Fibroblast of mammary gland (primary cell): Measurements from ENCODE around the gene NELL2.
"Not testable (repeated sequence)": the region's sequence is repeated elsewhere in the genome, so short reads cannot be mapped to it uniquely, and the experiment has no call there.

Experiments
- DNase-seq: peaks from one replicate; pipeline ENCODE4 v3.0.0-alpha.2; 2010; ENCODE audit warnings: low read depth
- H3K4me3 ChIP-seq: 2 replicates; pipeline ENCODE4 v1.5.1; 2011; ENCODE audit warnings: low read depth, mild to moderate bottlenecking, low read length, moderate library complexity; ENCODE audit not compliant: control insufficient read depth
- CTCF ChIP-seq: conservative IDR thresholded peaks from 2 replicates; pipeline ENCODE4 v1.5.1; 2011; ENCODE audit warnings: low read depth, low read length, inconsistent platforms; ENCODE audit not compliant: control insufficient read depth, insufficient read depth

Gene NELL2

DNA sequence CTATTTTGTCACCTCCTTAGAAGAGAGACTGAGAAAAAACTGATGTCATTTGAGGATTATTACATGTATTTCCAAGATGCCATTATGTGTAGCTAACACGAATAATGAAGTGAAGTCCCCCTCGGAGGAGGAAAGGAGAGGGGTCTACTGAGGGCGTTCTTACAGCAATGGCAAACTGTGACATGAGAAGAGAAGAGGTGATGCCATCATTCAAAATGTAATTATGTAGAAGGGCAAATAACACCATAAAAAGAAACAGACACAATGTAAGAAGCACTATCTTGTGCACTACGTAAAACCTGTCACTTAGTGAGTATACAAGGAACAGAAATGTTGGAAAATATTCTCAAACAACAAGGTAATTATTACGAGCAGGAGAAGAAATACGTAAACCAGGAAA lies 126.5 kb downstream of the NELL2 start:
- TF ChIP-seq CTCF, result no peak
- no peak for DNase-seq
- H3K4me3 ChIP-seq, result no peak overlapping the region

GRCh38 chr12:44748950-44749468 lies 127.1 kb downstream of the NELL2 start:
- TF ChIP-seq CTCF, result no peak
- H3K4me3 ChIP-seq, result no peak overlapping the region
- DNase-seq, result no peak

DNA sequence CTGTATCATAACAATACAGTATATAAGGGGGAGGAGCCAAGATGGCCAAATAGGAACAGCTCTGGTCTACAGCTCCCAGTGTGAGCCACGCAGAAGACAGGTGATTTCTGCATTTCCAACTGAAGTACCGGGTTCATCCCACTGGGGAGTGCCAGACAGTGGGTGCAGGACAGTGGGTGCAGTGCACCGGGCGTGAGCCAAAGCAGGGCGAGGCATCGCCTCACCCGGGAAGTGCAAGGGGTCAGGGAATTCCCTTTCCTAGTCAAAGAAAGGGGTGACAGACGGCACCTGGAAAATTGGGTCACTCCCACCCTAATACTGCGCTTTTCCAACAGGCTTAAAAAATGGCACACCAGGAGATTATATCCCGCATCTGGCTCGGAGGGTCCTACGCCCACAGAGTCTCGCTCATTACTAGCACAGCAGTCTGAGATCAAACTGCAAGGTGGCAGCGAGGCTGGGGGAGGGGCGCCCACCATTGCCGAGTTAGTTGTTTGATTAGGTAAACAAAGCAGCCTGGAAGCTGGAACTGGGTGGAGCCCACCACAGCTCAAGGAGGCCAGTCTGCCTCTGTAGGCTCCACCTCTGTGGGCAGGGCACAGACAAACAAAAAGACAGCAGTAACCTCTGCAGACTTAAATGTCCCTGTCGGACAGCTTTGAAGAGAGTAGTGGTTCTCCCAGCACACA lies 134.7 kb downstream of the NELL2 start:
- H3K4me3 ChIP-seq, DNase-seq: not testable (repeated sequence)

- H3K4me3 ChIP-seq, result no peak overlapping the region
- TF ChIP-seq CTCF, result no peak
- no peak for DNase-seq
Observed at GRCh38 chr12:44738051-44738450, 138.1 kb downstream of the NELL2 start.

- no peak for DNase-seq
- no peak for TF ChIP-seq CTCF
- H3K4me3 ChIP-seq, result no peak overlapping the region
Observed at GRCh38 chr12:44728566-44728965, 147.5 kb downstream of the NELL2 start.

GRCh38 chr12:44720265-44720664 lies 155.8 kb downstream of the NELL2 start:
- H3K4me3 ChIP-seq, result no peak overlapping the region
- no peak for DNase-seq
- TF ChIP-seq CTCF, result no peak

GRCh38 chr12:44717612-44718011 lies 158.5 kb downstream of the NELL2 start:
- no peak for DNase-seq
- no peak for TF ChIP-seq CTCF
- no peak overlapping the region for H3K4me3 ChIP-seq
